Fibroblast of pulmonary artery (primary cell): ENCODE data around the gene FTO.
"Not testable (repeated sequence)": the region's sequence is repeated elsewhere in the genome, so short reads cannot be mapped to it uniquely, and the experiment has no call there.

Source experiments
- DNase-seq: peaks from one replicate; pipeline ENCODE4 v3.0.0-alpha.2; 2010; ENCODE audit warnings: low read depth
- H3K4me3 ChIP-seq: replicated peaks from 2 replicates; pipeline ENCODE4 v1.5.1; 2011; ENCODE audit warnings: low read depth, mild to moderate bottlenecking, control low read depth, low read length, moderate library complexity
- CTCF ChIP-seq: IDR thresholded peaks from 2 replicates; pipeline ENCODE4 v1.5.1; 2011; ENCODE audit warnings: mild to moderate bottlenecking, control low read depth, low read length, inconsistent platforms; ENCODE audit errors: missing control alignments

FTO gene

GRCh38 chr16:53878216-53878615 lies 174.3 kb downstream of the FTO start:
- H3K4me3 ChIP-seq = no peak overlapping the region
- TF ChIP-seq CTCF = no peak
- DNase-seq = no peak

- no peak for TF ChIP-seq CTCF
- DNase-seq = peak; percentile 56
- H3K4me3 ChIP-seq = no peak overlapping the region
These were observed 177.4 kb downstream of the FTO start for GRCh38 chr16:53881371-53881770.

GRCh38 chr16:53882310-53882709 lies 178.4 kb downstream of the FTO start:
- no peak for TF ChIP-seq CTCF
- no peak for DNase-seq
- H3K4me3 ChIP-seq = no peak overlapping the region

GRCh38 chr16:53884748-53885147 lies 180.8 kb downstream of the FTO start:
- no peak for TF ChIP-seq CTCF
- H3K4me3 ChIP-seq = no peak overlapping the region
- DNase-seq = no peak

GRCh38 chr16:53886482-53887378 lies 182.8 kb downstream of the FTO start:
- no peak overlapping the region for H3K4me3 ChIP-seq
- no peak for DNase-seq
- TF ChIP-seq CTCF = no peak

GRCh38 chr16:53888222-53888621 lies 184.3 kb downstream of the FTO start:
- TF ChIP-seq CTCF = no peak
- DNase-seq = no peak
- no peak overlapping the region for H3K4me3 ChIP-seq

GRCh38 chr16:53890877-53891276 lies 186.9 kb downstream of the FTO start:
- H3K4me3 ChIP-seq, DNase-seq: not testable (repeated sequence)
